A172 (cell line): ENCODE data around the gene EME1. TPM values are rescaled to one million over a fixed set of nuclear protein-coding genes. Genes with fewer than 3 reads are reported as not detected.

Experiments used
- DNase-seq: peaks from one replicate; pipeline ENCODE4 v3.0.0-alpha.2; 2015; ENCODE audit warnings: low spot score
- total RNA-seq: library from RNA; depleted of rRNA; stranded (reverse); fragments of >200 nt; shearing (Covaris generic); gene quantifications from 2 replicates; pipeline ENCODE4 v1.2.3, GENCODE V29; 2014

The EME1 gene
- total RNA-seq, 1 experiment from 2014 or later: 12.8 TPM

DNA sequence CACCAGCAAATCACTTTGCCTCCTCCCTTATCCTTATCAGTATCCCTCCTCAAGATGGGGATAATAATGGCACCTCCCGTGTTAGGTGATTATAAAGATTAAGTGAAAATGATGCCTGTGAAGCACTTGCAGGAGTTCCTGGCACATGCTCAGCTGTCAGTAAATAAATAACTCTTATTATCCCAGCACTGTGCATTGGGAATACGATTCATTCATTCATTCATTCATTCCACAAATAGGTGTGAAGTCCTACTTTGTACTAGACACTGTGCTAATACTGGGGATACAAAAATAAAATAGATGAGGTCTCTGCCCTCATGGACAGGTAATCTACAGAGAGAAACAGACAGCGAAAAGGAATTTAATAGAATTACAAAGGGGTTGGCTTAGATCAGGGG is 25.1 kb upstream of the EME1 start:
- DNase-seq: no peak

DNA sequence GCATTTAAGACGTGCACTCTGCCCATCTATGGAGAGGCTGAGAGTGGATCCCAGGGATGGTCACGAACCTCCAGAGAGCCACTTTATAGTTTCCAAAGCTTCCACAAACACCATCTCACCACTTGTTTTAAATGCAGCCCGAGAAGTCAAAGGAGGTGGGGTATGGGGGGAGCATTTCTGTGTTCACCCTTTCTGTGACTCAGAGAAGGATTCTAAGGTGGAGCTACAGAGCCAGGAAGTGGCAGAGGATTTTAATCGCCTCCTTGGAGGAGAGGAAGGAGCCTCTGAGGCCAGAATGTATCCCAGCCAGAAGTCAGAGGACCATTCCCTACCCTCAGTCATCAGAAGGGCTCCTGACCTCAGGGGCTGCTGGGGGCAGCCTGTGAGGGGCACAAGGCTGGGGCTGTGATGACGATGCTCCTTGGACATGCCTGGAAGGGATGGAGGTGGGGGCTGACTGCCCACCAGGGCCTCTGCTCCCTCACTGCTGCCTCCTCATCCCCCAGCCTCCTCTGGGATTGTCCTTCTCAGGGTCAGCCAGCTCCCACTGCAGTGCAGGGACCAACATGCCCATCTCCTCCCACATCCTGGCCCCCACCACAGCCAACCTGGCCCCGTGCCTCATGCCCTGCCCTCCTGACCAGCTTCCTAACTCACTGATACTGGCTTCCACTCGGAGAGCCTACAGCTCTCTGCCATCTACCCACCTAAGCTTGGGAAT is 24.3 kb upstream of the EME1 start:
- DNase-seq: peak; percentile 69

DNA sequence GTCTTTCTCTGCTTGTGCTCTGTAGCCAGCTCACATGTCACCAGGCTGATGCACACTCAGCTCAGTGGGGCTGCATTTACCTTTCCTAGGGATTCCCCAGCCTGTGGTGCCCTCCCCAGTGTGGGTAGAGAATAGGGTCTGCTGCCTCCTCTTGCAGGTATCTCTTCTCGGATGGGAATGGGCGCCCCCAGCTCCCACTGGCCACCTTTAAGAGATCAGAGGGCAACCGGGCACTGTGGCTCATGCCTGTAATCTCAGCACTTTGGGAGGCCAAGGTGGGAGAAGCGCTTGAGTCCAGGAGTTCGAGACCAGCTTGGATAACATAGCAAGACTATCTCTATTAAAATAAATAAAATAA is 23.8 kb upstream of the EME1 start:
- DNase-seq: no peak

DNA sequence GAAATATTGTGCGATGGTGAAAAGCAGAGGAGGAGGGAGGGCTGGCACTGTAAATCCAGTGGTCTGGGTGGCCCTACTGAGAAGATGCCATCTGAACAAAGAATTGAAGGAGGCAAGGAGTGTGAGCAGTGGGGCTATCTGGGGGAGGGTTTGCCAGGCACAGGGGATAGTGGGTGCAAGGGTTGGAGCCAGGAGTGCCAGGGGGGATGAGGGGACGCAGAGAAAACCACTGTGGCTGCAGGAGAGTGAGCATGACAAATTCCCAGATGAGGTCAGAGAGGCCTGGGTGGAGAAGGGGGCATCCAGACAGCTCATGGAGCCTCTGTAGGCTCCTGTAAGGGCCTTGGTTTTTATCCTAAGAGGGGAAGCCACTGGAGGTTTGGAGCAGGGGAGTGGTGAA is 22.3 kb upstream of the EME1 start:
- DNase-seq: no peak

DNA sequence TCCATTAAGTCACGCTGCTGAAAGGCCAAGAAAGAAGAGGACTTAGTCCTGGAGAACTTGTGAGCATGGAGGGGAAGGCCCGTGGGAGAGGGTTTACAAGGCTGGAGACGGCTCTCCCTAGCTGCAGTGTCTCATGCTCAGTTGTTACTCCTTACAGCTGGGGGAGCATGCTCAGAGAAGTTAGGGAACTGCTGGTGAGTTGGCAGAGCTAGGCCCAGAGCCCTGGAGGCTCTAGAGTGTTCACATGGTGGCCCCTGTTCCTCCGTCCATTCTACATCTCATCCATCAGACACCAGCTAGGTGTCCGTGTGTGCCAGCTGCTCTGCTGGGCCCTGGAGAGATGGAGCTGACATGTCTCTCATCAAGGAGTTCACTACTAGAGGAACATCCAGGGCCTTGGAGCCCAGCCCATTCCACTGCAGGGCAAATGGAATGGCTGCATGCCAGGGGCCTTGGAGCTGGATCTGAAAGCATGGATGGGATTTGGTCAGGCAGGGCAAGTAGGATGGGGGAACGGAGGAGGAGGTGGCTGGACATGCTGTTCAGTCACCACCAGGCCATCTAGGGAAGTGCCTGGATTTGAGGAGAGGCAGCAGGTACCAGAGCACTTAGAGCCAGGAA is 20.8 kb upstream of the EME1 start:
- DNase-seq: no peak

DNA sequence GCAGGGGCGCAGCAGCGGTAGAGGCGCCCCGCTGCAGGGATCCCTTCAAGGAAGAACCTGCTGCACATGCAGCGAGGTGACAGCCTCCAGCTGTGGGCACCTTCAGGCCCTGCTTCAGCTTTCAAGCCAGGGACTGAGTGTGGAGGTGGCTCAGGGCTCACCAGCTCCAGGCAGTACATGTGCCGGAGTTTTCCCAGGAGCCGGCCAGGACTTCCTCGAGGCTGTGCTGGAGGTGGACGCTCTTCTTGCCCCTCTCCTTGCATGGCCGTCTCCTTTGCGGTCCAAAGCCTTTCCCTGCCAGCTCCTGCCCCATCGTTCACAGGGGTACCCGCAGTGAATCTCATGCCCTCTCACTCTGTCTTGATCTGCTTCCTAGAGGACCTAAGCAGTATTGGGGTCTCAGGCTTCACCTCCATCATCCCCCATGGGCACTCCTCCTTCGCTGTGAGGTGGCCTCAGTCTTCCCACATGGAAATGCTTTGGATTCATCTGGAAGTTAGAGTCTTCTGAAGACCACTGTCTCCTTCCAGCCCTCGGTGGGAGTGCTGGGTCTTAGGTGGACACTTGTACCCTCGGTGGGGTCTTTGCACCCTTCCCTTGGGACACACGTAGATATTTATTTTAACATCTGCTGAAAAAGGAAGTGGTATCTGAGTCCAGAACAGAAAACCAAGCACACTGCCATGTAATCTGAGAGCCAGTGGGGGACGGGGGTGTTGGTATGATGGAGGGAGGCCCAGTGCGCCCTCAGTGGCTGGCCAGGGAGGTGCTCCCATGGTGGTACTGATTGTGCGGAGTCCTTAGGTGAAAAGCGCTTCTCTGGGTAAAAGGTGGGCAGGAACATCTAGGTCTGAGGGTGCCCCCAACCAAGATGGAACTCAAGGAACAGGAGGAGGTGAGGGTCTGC is 20.1 kb upstream of the EME1 start:
- no peak for DNase-seq

DNA sequence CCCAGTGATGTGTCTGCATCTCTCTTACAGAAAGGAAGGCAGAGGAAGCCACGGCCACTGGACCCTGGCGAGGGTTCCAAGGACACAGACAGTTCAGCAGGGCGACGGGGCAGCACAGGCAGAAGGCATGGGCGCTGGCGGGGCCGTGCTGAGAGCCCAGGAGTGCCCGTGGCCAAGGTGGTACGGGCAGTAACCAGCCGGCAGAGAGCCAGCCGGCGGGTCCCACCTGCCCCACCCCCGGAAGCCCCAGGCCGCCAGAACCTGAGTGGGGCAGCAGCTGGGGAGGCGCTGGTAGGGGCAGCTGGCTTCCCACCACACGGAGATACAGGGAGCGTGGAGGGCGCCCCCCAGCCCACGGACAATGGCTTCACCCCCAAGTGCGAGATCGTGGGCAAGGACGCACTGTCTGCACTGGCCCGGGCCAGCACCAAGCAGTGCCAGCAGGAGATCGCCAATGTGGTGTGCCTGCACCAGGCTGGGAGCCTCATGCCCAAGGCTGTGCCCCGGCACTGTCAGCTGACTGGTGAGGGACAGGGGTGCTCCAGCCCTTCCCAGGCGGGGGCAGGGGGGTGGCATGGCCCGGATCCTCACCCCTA is 19.3 kb upstream of the EME1 start:
- no peak for DNase-seq

DNA sequence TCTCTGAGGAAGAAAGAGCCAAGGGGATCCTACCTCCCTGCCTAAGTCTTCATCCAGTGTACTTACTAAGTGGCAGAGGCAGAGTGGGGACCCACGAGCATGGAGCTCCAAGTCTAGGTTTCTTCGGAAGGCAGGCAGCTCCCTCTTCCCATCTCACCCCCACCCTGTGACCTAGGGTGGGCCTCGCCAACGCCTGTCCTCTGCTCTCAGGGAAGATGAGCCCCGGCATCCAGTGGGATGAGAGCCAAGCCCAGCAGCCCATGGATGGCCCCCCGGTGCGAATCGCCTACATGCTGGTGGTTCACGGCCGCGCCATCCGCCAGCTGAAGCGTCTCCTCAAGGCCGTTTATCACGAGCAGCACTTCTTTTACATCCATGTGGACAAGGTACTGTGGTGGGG is 18.8 kb upstream of the EME1 start:
- DNase-seq: no peak

DNA sequence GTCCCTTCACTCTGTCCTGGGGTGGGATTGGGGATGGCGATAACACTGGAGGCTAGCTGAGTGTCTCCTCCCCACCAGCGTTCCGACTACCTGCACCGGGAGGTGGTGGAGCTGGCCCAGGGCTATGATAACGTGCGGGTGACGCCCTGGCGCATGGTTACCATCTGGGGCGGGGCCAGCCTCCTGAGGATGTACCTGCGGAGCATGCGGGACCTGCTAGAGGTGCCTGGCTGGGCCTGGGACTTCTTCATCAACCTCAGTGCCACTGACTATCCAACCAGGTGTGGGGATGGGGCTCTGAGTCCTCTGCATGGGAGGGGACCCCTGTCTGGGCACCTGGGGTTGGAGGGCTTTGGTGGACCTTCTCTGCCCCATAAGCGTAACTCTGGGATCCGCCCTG is 18.3 kb upstream of the EME1 start:
- no peak for DNase-seq

DNA sequence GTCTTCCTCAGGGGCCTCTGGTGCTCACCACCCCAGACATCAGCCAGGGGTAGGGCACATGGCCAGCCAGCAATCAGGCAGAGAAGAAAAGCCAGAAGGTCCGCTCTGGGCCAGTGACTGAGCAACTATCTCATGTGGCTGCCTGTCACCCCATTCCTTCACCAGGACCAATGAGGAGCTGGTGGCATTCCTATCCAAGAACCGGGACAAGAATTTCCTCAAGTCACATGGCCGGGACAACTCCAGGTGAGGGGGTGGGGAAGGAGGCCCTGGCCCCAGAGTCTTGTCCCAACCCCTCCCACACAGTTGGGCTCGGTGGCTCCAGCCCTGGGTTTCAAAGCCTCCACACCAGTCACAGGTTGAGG is 17.7 kb upstream of the EME1 start:
- DNase-seq: no peak

DNA sequence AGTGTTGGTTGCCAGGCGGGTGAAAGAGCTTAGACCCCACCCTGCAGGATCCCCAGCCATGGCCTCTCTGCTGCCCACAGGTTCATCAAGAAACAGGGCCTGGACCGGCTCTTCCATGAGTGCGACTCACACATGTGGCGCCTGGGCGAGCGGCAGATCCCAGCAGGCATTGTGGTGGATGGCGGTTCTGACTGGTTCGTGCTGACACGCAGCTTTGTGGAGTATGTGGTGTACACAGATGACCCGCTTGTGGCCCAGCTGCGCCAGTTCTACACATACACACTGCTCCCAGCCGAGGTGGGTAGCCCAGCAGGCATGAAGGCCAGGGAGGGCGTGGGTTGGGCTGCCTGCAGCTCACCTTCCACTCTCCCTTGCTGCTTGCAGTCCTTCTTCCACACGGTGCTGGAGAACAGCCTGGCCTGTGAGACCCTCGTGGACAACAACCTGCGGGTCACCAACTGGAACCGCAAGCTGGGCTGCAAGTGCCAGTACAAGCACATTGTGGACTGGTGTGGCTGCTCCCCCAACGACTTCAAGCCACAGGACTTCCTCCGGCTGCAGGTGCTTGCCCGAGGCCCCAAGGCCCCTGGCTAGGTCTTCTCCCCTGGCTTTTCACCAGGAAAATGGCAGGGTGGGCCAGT is 17.2 kb upstream of the EME1 start:
- no peak for DNase-seq

DNA sequence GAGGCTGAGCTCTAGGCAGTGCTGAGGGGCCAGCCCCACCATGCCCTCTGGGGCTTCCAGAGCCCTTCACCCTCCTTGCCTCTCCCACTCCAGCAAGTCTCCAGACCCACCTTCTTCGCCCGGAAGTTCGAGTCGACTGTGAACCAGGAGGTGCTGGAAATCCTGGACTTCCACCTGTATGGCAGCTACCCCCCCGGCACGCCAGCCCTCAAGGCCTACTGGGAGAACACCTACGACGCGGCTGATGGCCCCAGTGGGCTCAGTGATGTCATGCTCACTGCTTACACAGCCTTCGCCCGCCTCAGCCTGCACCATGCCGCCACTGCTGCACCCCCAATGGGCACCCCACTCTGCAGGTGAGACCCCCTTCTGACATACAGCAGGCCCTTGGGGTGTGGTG is 16.6 kb upstream of the EME1 start:
- DNase-seq: no peak

DNA sequence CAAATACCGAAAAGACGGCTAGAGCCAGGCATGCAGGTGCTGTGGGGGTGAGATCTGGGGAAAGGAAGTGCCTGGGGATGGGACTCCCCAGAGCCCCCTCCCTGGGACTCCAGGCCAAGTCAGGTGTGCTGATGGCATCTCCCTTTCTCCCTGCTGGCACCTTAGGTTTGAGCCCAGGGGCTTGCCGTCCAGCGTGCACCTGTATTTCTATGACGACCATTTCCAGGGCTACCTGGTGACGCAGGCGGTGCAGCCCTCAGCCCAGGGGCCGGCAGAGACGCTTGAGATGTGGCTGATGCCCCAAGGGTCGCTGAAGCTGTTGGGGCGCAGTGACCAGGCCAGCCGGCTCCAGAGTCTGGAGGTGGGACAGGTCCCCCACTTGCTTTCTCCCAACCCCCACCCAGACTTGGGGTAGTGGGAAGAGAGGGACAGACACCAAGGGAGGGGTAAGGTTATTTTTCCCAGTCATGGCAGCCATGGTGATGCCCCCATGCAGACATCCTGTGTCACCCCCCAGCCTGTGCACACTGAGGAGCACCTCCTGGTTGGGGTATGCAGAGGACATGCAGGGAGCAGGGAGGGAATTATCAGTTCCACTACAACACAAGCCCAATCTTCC is 16.0 kb upstream of the EME1 start:
- DNase-seq: no peak

DNA sequence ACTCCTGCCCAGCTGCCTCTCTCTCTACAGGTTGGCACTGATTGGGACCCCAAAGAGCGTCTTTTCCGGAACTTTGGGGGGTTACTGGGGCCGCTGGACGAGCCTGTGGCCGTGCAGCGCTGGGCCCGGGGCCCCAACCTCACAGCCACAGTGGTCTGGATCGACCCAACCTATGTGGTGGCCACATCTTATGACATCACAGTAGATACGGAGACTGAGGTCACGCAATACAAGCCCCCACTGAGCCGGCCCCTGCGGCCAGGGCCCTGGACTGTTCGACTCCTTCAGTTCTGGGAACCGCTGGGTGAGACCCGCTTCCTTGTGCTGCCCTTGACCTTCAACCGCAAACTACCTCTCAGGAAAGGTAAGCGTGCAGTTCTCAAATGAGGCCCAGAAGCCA is 14.9 kb upstream of the EME1 start:
- no peak for DNase-seq

DNA sequence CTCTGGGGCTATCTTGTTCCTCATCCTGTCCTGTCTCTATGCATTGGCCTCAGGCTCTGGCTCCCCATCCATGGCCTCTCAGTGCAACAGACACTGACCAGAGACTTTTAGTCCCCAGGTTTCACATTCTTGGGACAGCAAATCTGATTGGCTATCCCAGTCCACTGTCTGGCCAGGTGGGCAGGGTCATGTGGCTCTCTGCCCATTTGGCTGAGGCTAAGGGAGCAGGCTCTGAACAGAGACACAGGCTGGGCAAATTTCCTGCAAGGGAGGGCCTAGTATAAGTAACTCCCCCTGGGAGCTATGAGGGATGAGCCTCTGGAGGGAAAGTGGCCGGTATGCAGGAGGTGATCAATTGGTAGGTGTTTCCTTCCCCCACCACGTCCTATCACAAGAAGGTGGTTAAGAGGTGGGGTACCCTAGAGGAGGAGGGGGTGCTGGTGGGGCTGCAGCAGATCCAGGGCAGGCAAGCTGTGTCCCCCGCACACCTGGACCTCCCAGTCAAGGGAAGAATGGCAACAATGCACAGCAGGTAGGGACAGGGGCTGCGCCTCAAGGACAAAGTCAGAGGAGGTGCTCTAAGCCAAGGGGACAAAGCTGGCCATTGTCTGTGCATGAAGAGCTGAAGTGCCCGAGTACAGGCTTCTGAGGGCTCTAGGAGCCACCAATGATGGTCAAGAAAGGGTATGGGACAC is 13.9 kb upstream of the EME1 start:
- no peak for DNase-seq

DNA sequence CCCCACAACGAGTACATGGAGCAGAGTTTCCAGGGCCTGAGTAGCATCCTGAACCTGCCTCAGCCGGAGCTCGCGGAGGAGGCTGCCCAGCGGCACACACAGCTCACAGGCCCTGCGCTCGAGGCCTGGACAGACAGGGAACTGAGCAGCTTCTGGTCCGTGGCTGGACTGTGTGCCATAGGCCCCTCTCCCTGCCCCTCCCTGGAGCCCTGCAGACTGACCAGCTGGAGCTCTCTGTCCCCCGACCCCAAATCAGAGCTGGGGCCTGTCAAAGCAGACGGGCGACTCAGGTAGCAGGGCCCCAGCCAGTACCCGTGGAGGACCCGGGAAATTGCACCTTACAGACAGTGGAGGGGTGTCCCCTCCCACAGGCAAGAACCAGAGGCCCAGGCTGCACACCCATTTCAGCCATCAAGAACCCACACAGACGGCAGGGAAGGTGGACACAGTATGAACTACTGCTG is 13.0 kb upstream of the EME1 start:
- DNase-seq: no peak

DNA sequence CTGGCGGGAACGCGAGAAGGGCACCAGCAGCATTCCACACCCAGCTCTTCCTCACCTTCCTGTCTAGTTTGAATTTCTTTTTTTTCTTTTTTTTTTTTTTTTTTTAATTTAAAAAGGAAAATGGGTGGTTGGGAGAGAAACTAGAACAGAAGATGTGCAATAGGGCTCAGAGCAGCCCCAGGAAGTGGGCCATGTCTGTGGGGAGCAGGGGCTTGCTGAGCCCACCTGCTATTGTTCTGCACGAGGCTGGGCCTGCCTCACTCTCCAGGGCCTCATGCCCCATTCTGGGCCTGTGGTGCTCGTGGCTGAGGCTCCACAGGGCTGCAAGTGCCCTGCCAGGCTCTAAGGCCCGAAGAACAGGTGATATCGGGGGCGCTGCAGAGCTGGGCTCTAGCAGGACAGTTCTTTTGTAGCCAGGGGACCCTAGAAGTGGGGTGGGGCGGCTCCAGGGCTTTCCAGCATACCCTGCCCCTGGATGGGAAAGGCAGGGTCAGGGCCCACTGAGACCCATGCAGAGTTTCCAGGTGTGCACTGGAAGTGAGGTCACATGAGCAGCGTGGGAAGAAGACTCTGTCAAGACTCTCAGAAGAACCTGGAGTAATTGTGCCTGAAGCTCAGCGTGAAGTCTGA is 12.4 kb upstream of the EME1 start:
- no peak for DNase-seq

DNA sequence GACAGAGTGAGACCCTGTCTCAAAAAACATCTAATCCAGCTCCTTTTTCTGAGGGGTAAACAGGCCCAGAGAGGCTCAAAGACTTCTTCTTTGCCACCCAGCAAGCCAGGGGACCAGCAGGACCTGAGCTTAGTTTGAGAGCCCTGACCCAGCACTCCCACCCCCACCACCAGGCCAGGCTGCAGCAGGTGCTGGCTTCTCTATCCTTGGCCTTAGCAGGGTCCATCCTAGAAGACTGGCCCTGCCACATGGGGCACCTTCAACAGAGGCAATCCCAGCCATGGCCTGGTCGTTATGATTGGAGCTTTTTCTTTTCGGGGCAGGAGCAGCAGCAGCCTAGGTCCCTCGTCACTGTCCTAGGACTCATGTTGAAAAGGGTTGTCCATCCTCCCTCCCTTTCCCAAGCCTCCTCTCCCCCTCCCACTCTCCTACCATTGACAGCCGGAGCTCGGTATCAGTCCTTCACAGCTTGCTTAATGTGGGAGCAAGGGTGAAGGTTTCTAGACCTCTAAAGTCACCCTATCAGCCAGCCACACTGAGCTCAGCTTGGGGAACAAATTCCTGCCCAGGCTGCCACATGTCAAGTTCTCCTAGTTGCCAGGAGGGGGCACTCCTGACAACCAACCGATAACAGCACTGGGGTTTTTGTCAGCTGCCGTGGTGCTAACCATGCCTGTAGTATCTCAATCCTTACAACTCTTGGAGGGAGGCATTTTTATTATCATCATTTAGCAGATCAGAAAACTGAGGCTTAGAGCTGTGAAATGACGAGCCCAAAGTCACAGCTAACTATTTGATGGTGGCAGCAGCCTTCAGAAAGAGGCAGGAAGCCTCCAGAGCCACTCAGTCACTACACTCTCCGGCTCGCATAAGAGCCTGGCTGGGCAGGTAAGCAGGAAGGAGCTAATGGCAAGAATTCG is 11.2 kb upstream of the EME1 start:
- peak; percentile 63 for DNase-seq

DNA sequence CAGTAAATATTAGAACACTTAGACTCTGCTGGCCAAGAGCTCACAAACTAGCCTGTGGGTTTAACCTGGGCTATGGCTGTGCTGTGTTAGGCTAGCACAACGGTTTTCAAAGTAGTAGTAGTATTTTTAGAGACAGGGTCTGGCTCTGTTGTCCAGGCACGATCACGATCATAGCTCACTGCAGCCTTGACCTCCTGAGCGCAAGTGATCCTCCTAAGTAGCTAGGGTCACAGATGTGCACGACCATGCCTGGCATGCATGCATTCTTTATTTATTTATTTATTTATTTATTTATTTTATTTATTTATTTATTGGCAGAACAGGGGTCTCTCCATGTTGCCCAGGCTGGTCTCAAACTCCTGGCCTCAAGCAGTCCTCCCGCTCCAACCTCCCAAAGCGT is 10.4 kb upstream of the EME1 start:
- no peak for DNase-seq
